Loucy (cell line): ENCODE results near the gene CLCA1.

Experiments
- EZH2phosphoT487 ChIP-seq: fragments of 200-600 bp; IDR thresholded peaks from 2 replicates; pipeline ENCODE4 v1.6.1; 2018; ENCODE audit warnings: antibody characterized with exemption, mild to moderate bottlenecking, moderate library complexity, borderline replicate concordance
- TF ChIP-seq, protein P1 (sequence below): fragments of 200-600 bp; sonication (generic); conservative IDR thresholded peaks from 2 replicates; pipeline ENCODE4 v1.5.1; 2014; ENCODE audit warnings: mild to moderate bottlenecking, antibody characterized with exemption, low read length

DNA sequence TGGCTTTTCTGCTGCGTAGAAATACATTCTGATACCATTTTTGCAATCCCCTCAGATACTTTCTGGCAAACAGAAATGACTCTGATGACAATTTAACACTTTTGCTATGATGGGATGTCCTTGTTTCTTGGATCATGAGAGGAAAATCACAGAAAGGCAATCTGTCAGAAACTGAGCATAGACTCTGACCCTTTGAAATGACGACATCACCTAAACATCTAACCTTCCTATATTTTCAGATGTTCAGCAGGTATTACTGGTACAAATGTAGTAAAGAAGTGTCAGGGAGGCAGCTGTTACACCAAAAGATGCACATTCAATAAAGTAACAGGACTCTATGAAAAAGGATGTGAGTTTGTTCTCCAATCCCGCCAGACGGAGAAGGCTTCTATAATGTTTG lies 13.2 kb downstream of the CLCA1 start:
- TF ChIP-seq EZH2phosphoT487 = no peak
- TF ChIP-seq, protein P1, sequence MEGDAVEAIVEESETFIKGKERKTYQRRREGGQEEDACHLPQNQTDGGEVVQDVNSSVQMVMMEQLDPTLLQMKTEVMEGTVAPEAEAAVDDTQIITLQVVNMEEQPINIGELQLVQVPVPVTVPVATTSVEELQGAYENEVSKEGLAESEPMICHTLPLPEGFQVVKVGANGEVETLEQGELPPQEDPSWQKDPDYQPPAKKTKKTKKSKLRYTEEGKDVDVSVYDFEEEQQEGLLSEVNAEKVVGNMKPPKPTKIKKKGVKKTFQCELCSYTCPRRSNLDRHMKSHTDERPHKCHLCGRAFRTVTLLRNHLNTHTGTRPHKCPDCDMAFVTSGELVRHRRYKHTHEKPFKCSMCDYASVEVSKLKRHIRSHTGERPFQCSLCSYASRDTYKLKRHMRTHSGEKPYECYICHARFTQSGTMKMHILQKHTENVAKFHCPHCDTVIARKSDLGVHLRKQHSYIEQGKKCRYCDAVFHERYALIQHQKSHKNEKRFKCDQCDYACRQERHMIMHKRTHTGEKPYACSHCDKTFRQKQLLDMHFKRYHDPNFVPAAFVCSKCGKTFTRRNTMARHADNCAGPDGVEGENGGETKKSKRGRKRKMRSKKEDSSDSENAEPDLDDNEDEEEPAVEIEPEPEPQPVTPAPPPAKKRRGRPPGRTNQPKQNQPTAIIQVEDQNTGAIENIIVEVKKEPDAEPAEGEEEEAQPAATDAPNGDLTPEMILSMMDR = no peak
